HCT116 (cell line): ENCODE data around the gene B4GALNT3. TPM values are rescaled to one million over a fixed set of nuclear protein-coding genes. Genes with fewer than 3 reads are reported as not detected.

ENCODE experiments used
- ATAC-seq: fragments of 200-7000 bp; cut with Tn5 transposase; 2 replicates; pipeline ENCODE4 v1.9.1; 2020; ENCODE audit warnings: mild to moderate bottlenecking, moderate library complexity
- BruUV-seq: library from RNA; stranded (reverse); fragments of 400-500 nt; replicated peaks from 2 replicates; lab custom pipeline; 2021; lab: Mats Ljungman, UMichigan
- CTCF ChIA-PET: fragments of 300-600 bp; sonication (Branson Sonifier 250); formaldehyde crosslinking; loops from one replicate; lab custom pipeline; 2021; ENCODE audit warnings: antibody characterized with exemption; lab: Charles Lee
- POLR2A ChIA-PET: fragments of 300-600, 350-600 bp; sonication (Branson Sonifier 250); formaldehyde crosslinking; loops from one replicate; lab custom pipeline; 2021; ENCODE audit warnings: antibody characterized with exemption; lab: Charles Lee
- RAD21 ChIA-PET, 2 experiments: fragments of 300-600 bp; sonication (Branson Sonifier 250); formaldehyde crosslinking; loops; one replicate each; lab custom pipeline; 2023; ENCODE audit warnings: low total read pairs in 2 of 2; ENCODE audit not compliant: uncharacterized antibody in 2 of 2, unreplicated experiment in 2 of 2, low non-redundant PET in 1 of 2; lab: Charles Lee
- DNase-seq: peaks from one replicate; pipeline ENCODE4 v3.0.0-alpha.2; 2010; ENCODE audit warnings: low read depth, low spot score
- H2AFZ ChIP-seq: fragments of 200-600 bp; shearing (Covaris generic), sonication (generic); 2 replicates; pipeline ENCODE4 v1.6.1; 2017; ENCODE audit warnings: low read depth, mixed run types, mixed read lengths, antibody characterized with exemption, low read length; ENCODE audit not compliant: poor library complexity, severe bottlenecking
- H3K27ac ChIP-seq: 2 replicates; pipeline ENCODE4 v1.5.1; 2012; ENCODE audit warnings: low read depth, low read length
- H3K27me3 ChIP-seq: fragments of 200-600 bp; sonication (generic); 2 replicates; pipeline ENCODE4 v1.6.1; 2016; ENCODE audit warnings: mixed run types, low read length, mixed read lengths; ENCODE audit not compliant: insufficient read depth
- H3K36me3 ChIP-seq, 2 experiments: fragments of 200-500 bp in 1 of 2; fragments of 200-600 bp in 1 of 2; sonication (Bioruptor generic) in 1 of 2; sonication (generic) in 1 of 2; 2 replicates each; pipeline versions ENCODE4 v1.5.1 to v1.6.1; 2014 to 2016; ENCODE audit warnings: low read length in 2 of 2, inconsistent platforms in 1 of 2, mixed read lengths in 1 of 2, mixed run types in 1 of 2; ENCODE audit not compliant: insufficient read depth in 2 of 2, control insufficient read depth in 1 of 2
- H3K4me1 ChIP-seq, 2 experiments: fragments of 200-600 bp in 1 of 2; sonication (generic) in 1 of 2; 2 replicates each; pipeline versions ENCODE4 v1.5.1 to v1.6.1; 2012 to 2017; ENCODE audit warnings: low read length in 2 of 2, inconsistent platforms in 1 of 2, mild to moderate bottlenecking in 1 of 2, mixed read lengths in 1 of 2, mixed run types in 1 of 2, moderate library complexity in 1 of 2; ENCODE audit not compliant: insufficient read depth in 2 of 2, control insufficient read depth in 1 of 2
- H3K4me2 ChIP-seq: fragments of 200-600 bp; sonication (generic); 2 replicates; pipeline ENCODE4 v1.6.1; 2017; ENCODE audit warnings: mixed run types, low read length, mixed read lengths
- H3K4me3 ChIP-seq, 2 experiments: fragments of 200-600 bp in 1 of 2; sonication (generic) in 1 of 2; replicated peaks in 1 of 2; 2 replicates each; pipeline ENCODE4 v1.5.1; 2011 to 2016; ENCODE audit warnings: low read length in 2 of 2, control low read depth in 1 of 2, low read depth in 1 of 2, mild to moderate bottlenecking in 1 of 2, mixed read lengths in 1 of 2, mixed run types in 1 of 2
- H3K79me2 ChIP-seq: fragments of 200-600 bp; sonication (generic); 2 replicates; pipeline ENCODE4 v1.6.1; 2017; ENCODE audit warnings: mild to moderate bottlenecking, mixed run types, low read length, moderate library complexity, mixed read lengths; ENCODE audit not compliant: insufficient read depth
- H3K9ac ChIP-seq: fragments of 200-600 bp; sonication (generic); 2 replicates; pipeline ENCODE4 v1.6.1; 2016; ENCODE audit warnings: low read length, mixed read lengths
- H3K9me2 ChIP-seq: fragments of 200-600 bp; sonication (generic), shearing (Covaris generic); 2 replicates; pipeline ENCODE4 v1.6.1; 2017; ENCODE audit warnings: mixed run types, mild to moderate bottlenecking, moderate library complexity; ENCODE audit not compliant: insufficient read depth
- H3K9me3 ChIP-seq, 2 experiments: fragments of 200-500 bp in 1 of 2; fragments of 200-600 bp in 1 of 2; sonication (Bioruptor generic) in 1 of 2; sonication (generic) in 1 of 2; 2 replicates each; pipeline ENCODE4 v1.6.1; 2014 to 2017; ENCODE audit warnings: low read length in 2 of 2, mixed read lengths in 2 of 2, inconsistent platforms in 1 of 2, low read depth in 1 of 2, mild to moderate bottlenecking in 1 of 2, mixed run types in 1 of 2, moderate library complexity in 1 of 2; ENCODE audit not compliant: control insufficient read depth in 1 of 2, insufficient read depth in 1 of 2
- H4K20me1 ChIP-seq: fragments of 200-600 bp; sonication (generic), shearing (Covaris generic); 2 replicates; pipeline ENCODE4 v1.6.1; 2017; ENCODE audit warnings: mixed run types, mild to moderate bottlenecking, moderate library complexity; ENCODE audit not compliant: insufficient read depth
- ATF3 ChIP-seq: IDR thresholded peaks from 2 replicates; pipeline ENCODE4 v1.6.1; 2012
- CBX3 ChIP-seq: IDR thresholded peaks from 2 replicates; pipeline ENCODE4 v1.6.1; 2012; ENCODE audit warnings: low read depth
- CEBPB ChIP-seq: IDR thresholded peaks from 2 replicates; pipeline ENCODE4 v1.6.1; 2012; ENCODE audit warnings: low read depth
- CTCF ChIP-seq, 3 experiments: fragments of 200-600 bp in 1 of 3; sonication (generic) in 1 of 3; IDR thresholded peaks in 2 of 3; conservative IDR thresholded peaks in 1 of 3; 2 replicates each; pipeline ENCODE4 v1.5.1; 2012 to 2017; ENCODE audit warnings: low read depth in 2 of 3, low read length in 2 of 3, antibody characterized with exemption in 1 of 3, borderline replicate concordance in 1 of 3, control low read depth in 1 of 3, mild to moderate bottlenecking in 1 of 3, mixed read lengths in 1 of 3, mixed run types in 1 of 3, moderate library complexity in 1 of 3; ENCODE audit not compliant: insufficient read depth in 1 of 3
- ELF1 ChIP-seq: IDR thresholded peaks from 2 replicates; pipeline ENCODE4 v1.6.1; 2012; ENCODE audit warnings: low read depth, borderline replicate concordance
- FOSL1 ChIP-seq: IDR thresholded peaks from 2 replicates; pipeline ENCODE4 v1.6.1; 2012; ENCODE audit warnings: low read depth
- JUND ChIP-seq: IDR thresholded peaks from 2 replicates; pipeline ENCODE4 v1.6.1; 2012
- MAX ChIP-seq: IDR thresholded peaks from 2 replicates; pipeline ENCODE4 v1.6.1; 2012
- POLR2A ChIP-seq: IDR thresholded peaks from 2 replicates; pipeline ENCODE4 v1.7.0; 2011; ENCODE audit warnings: borderline replicate concordance; ENCODE audit not compliant: insufficient read depth, insufficient read length; ENCODE audit errors: extremely low read depth
- RAD21 ChIP-seq: IDR thresholded peaks from 2 replicates; pipeline ENCODE4 v1.6.1; 2012; ENCODE audit warnings: low read depth, mild to moderate bottlenecking
- REST ChIP-seq: IDR thresholded peaks from 2 replicates; pipeline ENCODE4 v1.6.1; 2012; ENCODE audit warnings: low read depth
- SIN3A ChIP-seq: IDR thresholded peaks from 2 replicates; pipeline ENCODE4 v1.6.1; 2012; ENCODE audit warnings: low read depth
- SP1 ChIP-seq: IDR thresholded peaks from 2 replicates; pipeline ENCODE4 v1.6.1; 2012; ENCODE audit warnings: low read depth
- SRF ChIP-seq: IDR thresholded peaks from 2 replicates; pipeline ENCODE4 v1.6.1; 2012; ENCODE audit warnings: low read depth
- ZFX ChIP-seq: fragments of 450-650 bp; IDR thresholded peaks from 2 replicates; pipeline ENCODE4 v1.6.1; 2017
- ZNF274 ChIP-seq: fragments of 200-500 bp; sonication (Bioruptor generic); IDR thresholded peaks from 2 replicates; pipeline ENCODE4 v1.6.1; 2014; ENCODE audit warnings: mild to moderate bottlenecking, low read depth, low read length, inconsistent platforms
- intact Hi-C: fragments of 100-400 bp; cut with micrococcal nuclease; formaldehyde crosslinking; loops from 2 replicates; pipeline ENCODE4 v1.10.0; 2022
- total RNA-seq: library from RNA; stranded (reverse); gene quantifications from one replicate; pipeline ENCODE4 v1.2.1, GENCODE V29; 2021; ENCODE audit not compliant: unreplicated experiment
- TF ChIP-seq, protein P1 (sequence below): IDR thresholded peaks from 2 replicates; pipeline ENCODE4 v1.6.1; 2011; ENCODE audit warnings: mild to moderate bottlenecking, low read length, moderate library complexity; ENCODE audit not compliant: insufficient replicate concordance; ENCODE audit errors: extremely low read depth

Gene B4GALNT3
- total RNA-seq, 1 experiment from 2014 or later = 18.2 TPM

DNA sequence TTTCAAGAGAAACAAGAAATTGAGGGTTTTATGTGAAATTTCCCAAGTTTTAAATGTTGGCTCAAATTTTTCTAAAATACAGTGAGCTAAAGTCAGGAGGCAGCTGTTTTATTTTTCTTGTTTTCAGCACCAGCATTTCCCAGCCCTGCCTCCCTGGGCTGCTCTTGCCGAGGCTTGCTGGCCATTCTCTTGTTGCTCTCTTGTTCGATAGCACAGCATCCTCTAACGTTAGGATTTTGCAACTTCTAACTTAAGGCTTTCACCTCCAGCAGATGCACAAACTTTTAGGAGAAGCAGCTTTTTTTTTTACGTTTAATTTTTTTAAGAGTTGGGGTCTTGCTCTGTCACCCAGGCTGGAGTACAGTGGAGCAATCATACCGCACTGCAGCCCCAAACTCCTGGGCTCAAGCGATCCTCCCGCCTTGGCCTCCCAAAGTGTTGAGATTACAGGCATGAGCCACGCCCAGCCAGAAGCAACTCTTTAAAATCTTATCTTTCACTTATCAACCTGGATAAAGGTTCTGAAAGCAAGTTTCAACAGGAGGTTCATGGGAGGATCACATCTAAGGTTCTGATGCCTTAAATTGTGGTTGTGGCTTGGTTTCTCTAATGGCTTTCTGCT is 40.2 kb downstream of the B4GALNT3 start (continued):
- TF ChIP-seq SIN3A (no peak), ZFX (no peak), CTCF (IDR thresholded peaks at IDR 0.05 in 2 of 3, conservative IDR thresholded peaks at IDR 0.05 in 1 of 3; ENCODE audit: borderline replicate concordance in 1 of 3, insufficient read depth in 1 of 3, low read depth in 2 of 3, low read length in 2 of 3) (no peak), ZNF274 (no peak), RAD21 (no peak), POLR2A (no peak)
- TF ChIP-seq, all 23 proteins: peak for 0

DNA sequence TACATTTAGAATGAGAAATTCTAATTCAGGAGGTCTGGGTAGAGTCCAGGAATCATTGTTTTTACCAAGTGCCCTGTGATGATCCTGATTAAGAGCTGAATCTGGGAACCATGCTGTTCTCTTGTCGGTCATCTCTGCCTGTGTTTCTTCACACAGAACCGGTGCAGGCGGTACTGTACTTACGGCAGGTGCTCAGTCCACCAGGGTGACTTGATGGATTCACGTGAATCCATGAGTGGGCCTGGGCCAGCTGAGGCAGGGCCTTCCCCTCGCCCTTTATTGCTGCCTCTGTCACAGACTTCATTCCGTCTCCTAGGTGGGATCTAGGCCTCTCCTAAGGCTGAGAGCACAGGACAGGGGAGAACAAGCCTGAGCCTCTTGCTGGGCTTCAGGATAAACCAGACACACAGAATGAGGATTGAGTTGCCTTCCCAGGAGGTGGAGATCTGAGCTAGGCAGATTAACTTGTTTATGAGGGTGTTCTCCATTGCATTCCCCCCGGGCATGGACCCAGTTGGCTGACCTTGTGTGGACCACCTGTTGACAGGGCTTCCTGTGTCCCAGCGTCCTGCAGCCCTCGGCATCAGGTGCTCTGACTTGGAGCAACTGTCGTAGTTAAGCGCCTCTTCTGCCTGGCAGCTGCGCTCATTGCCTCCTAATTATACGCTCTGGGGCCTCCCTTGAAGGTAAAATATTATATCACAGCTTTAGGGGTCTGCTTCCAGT is 42.1 kb downstream of the B4GALNT3 start:
- Histone ChIP-seq H4K20me1 (no peaks in the 10 kb centered on the region), H3K4me2 (peak overlapping the region; percentile 62; the same call in 1 of the 2 replicates), H3K4me1 (peaks cover 11 to 20% of the 10 kb centered on the region in 2 experiments), H3K4me3 (no peak overlapping the region), H3K9ac (no peak overlapping the region), H3K27me3 (no peaks in the 10 kb centered on the region), H3K9me3 (no peaks in the 10 kb centered on the region), H3K9me2 (no peaks in the 10 kb centered on the region), H3K27ac (no peak overlapping the region), H2AFZ (no peak overlapping the region), H3K79me2 (no peaks in the 10 kb centered on the region), H3K36me3 (no peaks in the 10 kb centered on the region)
- ChIA-PET POLR2A (no interaction called here), CTCF (no interaction called here), RAD21 (no interaction called here)
- DNase-seq = no peak
- no peak for ATAC-seq
- intact Hi-C loops = no loop called here
- BruUV-seq = no TSS peak
- TF ChIP-seq CEBPB (no peak), JUND (no peak), MAX (no peak), CBX3 (no peak), REST (no peak), POLR2A (no peak), ZFX (no peak), ATF3 (no peak), FOSL1 (no peak), SRF (no peak), ELF1 (no peak), SP1 (no peak)
- TF ChIP-seq, protein P1, sequence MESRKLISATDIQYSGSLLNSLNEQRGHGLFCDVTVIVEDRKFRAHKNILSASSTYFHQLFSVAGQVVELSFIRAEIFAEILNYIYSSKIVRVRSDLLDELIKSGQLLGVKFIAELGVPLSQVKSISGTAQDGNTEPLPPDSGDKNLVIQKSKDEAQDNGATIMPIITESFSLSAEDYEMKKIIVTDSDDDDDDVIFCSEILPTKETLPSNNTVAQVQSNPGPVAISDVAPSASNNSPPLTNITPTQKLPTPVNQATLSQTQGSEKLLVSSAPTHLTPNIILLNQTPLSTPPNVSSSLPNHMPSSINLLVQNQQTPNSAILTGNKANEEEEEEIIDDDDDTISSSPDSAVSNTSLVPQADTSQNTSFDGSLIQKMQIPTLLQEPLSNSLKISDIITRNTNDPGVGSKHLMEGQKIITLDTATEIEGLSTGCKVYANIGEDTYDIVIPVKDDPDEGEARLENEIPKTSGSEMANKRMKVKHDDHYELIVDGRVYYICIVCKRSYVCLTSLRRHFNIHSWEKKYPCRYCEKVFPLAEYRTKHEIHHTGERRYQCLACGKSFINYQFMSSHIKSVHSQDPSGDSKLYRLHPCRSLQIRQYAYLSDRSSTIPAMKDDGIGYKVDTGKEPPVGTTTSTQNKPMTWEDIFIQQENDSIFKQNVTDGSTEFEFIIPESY = no peak
